Body of pancreas (tissue), 4 donors: ENCODE measurements around the gene COQ10A. TPM values are rescaled to one million over a fixed set of nuclear protein-coding genes. Genes with fewer than 3 reads are reported as not detected.
A peak's percentile ranks its signal among the peaks of the same experiment; 100 is the strongest.
"Not testable (repeated sequence)": the region's sequence is repeated elsewhere in the genome, so short reads cannot be mapped to it uniquely, and the experiment has no call there.

Experiments
- ATAC-seq: fragments of 150-250 bp; one replicate; pipeline ENCODE4 v1.9.1; 2016
- DNase-seq, 4 donors: peaks; one replicate each; pipeline ENCODE4 v3.0.0-alpha.2; 2019
- H3K27ac ChIP-seq, 4 donors: fragments of 200-600 bp; sonication (generic); 1 replicate in 3 of 4; 2 replicates in 1 of 4; pipeline versions ENCODE4 v1.5.1 to v1.6.1; 2016 to 2019; ENCODE audit warnings: mild to moderate bottlenecking in 1 of 4, mixed read lengths in 1 of 4, moderate library complexity in 1 of 4
- H3K27me3 ChIP-seq, 2 donors: fragments of 200-600 bp; sonication (generic); one replicate each; pipeline ENCODE4 v1.6.0; 2016; ENCODE audit warnings: mild to moderate bottlenecking in 1 of 2
- H3K36me3 ChIP-seq, 2 donors: fragments of 200-600 bp; sonication (generic); replicated peaks in 1 of 2; 2 replicates each; pipeline ENCODE4 v1.5.1; 2016; ENCODE audit warnings: low read depth in 2 of 2; ENCODE audit not compliant: insufficient read depth in 1 of 2
- H3K4me1 ChIP-seq: fragments of 200-600 bp; sonication (generic); one replicate; pipeline ENCODE4 v1.6.0; 2016
- H3K4me3 ChIP-seq, 2 donors: fragments of 200-600 bp; sonication (generic); 1 replicate in 1 of 2; 2 replicates in 1 of 2; pipeline ENCODE4 v1.5.1; 2016 to 2019
- H3K9me3 ChIP-seq, 3 donors: fragments of 200-600 bp; sonication (generic); 1 replicate in 2 of 3; 2 replicates in 1 of 3; pipeline ENCODE4 v1.5.1; 2016
- POLR2A ChIP-seq, 3 donors: fragments of 450-650 bp; IDR thresholded peaks; one replicate each; pipeline ENCODE4 v1.6.1; 2016; ENCODE audit warnings: antibody characterized with exemption in 3 of 3, mild to moderate bottlenecking in 2 of 3
- WGBS, 2 donors: methylation state at CpG; one replicate each; pipeline ENCODE4 v1.1.5; 2017; 5-methylcytosine and 5-hydroxymethylcytosine counted together
- intact Hi-C: fragments of 100-400 bp; cut with DNase I; formaldehyde crosslinking; loops from one replicate; pipeline ENCODE4 v1.15.1; 2023
- total RNA-seq, 2 donors: library from RNA; depleted of rRNA; stranded (reverse); fragments of >200 nt; gene quantifications; one replicate each; pipeline ENCODE4 v1.1.0, GENCODE V29; 2016
- TF ChIP-seq, protein P1 (sequence below), 7 experiments: fragments of 450-650 bp in 4 of 7; fragments of 200-600 bp in 3 of 7; sonication (generic) in 3 of 7; IDR thresholded peaks; one replicate each; pipeline ENCODE4 v1.5.1; 2016 to 2019; ENCODE audit warnings: antibody characterized with exemption in 7 of 7

The COQ10A gene
- total RNA-seq, 2 donors from 2014 or later: 28.0 to 34.9 TPM

GRCh38 chr12:56261503-56262232, 5.1 kb upstream of the COQ10A start:
- Histone ChIP-seq H3K4me3 (no peak overlapping the region), H3K4me1 (peaks cover 19% of the 10 kb centered on the region), H3K36me3 (no peaks in the 10 kb centered on the region), H3K27ac (no peak overlapping the region), H3K9me3 (no peaks in the 10 kb centered on the region), H3K27me3 (no peaks in the 10 kb centered on the region)
- ATAC-seq (no peak), DNase-seq (no peak)
- intact Hi-C loops: no loop called here
- WGBS, 2 donors: 82 to 83% methylated on average over 5 of the region's 5 CpGs
- TF ChIP-seq, protein P1, sequence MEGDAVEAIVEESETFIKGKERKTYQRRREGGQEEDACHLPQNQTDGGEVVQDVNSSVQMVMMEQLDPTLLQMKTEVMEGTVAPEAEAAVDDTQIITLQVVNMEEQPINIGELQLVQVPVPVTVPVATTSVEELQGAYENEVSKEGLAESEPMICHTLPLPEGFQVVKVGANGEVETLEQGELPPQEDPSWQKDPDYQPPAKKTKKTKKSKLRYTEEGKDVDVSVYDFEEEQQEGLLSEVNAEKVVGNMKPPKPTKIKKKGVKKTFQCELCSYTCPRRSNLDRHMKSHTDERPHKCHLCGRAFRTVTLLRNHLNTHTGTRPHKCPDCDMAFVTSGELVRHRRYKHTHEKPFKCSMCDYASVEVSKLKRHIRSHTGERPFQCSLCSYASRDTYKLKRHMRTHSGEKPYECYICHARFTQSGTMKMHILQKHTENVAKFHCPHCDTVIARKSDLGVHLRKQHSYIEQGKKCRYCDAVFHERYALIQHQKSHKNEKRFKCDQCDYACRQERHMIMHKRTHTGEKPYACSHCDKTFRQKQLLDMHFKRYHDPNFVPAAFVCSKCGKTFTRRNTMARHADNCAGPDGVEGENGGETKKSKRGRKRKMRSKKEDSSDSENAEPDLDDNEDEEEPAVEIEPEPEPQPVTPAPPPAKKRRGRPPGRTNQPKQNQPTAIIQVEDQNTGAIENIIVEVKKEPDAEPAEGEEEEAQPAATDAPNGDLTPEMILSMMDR (IDR thresholded peaks at IDR 0.05): no peak
- no peak for TF ChIP-seq POLR2A (IDR thresholded peaks at IDR 0.05)

DNA sequence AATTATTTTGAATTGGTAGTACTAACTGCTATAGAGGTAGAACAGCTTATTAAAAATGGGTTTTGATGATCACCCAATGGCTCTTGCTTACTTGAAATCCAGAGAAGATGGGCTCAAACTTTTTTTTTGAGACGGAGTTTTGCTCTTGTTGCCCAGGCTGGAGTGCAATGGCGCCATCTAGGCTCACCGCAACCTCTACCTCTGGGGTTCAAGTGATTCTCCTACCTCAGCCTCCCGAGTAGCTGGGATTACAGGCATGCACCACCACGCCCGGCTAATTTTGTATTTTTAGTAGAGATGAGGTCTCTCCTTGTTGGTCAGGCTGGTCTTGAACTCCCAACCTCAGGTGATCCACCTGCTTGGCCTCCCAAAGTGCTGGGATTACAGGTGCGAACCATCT, 3.8 kb upstream of the COQ10A start:
- H3K36me3 ChIP-seq, H3K27ac ChIP-seq, intact Hi-C loops, H3K9me3 ChIP-seq, H3K4me3 ChIP-seq, DNase-seq, ATAC-seq, H3K27me3 ChIP-seq: not testable (repeated sequence)
- H3K4me1 ChIP-seq: peaks cover 16% of the 10 kb centered on the region
- WGBS, 2 donors: 86 to 93% methylated on average over 7 of the region's 7 CpGs

DNA sequence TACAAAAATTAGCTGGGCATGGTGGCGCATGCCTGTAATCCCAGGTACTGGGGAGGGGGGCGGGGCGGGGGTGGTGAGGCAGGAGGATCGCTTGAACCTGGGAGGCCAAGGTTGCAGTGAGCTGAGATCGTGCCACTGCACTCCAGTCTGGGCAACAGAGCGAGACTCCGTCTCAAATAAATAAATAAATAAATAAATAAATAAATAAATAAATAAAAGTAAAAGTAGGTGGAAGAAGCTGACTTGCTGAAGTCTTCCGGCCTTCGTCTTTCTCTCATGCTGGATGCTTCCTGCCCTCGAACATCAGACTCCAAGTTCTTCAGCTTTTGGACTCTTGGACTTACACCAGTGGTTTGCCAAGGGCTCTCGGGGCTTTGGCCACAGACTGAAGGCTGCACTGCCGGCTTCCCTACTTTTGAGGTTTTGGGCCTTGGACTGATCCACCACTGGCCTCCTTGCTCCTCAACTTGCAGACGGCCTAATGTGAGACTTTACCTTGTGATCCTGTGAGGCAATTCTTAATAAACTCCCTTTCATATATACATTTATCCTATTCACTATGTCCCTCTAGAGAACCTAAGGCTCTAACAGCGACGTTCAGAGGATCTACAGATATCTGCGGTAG, 562 bp upstream of the COQ10A start:
- Histone ChIP-seq H3K27ac (peak overlapping the region; percentile 92 to 100 (median 98)), H3K4me1 (peaks cover 15% of the 10 kb centered on the region), H3K4me3 (peak overlapping the region; percentile 30 to 36)
- WGBS, 2 donors: 46 to 47% methylated on average over 16 of the region's 16 CpGs
- H3K9me3 ChIP-seq, H3K27me3 ChIP-seq, ATAC-seq, intact Hi-C loops, DNase-seq, H3K36me3 ChIP-seq: not testable (repeated sequence)

DNA sequence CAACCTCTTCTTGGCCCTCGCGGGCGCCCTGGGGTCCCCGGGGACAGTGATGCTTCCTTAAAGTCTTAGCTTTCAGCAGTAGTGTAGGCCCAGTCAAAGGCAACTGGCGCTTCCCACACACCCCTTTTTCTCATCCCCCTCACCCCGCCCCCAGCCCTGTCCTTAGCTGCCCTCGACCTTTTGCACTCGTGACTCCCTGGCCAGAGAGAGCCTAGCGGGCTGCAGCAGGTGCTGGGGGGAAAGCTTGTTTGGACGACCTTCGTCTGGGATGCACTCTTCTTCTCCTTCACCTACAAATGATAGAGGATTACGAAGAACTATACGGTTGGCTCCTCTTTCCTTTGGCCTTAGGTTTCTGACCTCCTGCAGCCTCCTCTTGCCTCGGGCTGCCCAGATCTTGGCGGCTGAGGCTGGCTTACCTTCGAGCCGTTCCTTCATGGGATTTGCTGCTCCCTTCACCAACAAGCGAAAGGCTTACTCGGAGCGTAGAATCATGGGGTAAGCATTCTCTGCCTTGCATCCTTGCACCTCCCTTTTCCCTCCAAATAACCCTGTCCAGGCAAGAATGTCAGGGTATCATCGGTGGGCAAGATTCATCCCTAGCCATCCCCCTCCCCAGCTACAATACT, 815 bp downstream of the COQ10A start:
- H3K4me1 ChIP-seq: peaks cover 15% of the 10 kb centered on the region
- peak; percentile 20 for ATAC-seq
- H3K27me3 ChIP-seq: no peaks in the 10 kb centered on the region
- peaks cover 0 to 3% of the 10 kb centered on the region in 2 donors for H3K36me3 ChIP-seq
- no peaks in the 10 kb centered on the region for H3K9me3 ChIP-seq
- DNase-seq: peak; percentile 29 to 45 (median 34)
- TF ChIP-seq, protein P1 (IDR thresholded peaks at IDR 0.05): no peak
- no peak for TF ChIP-seq POLR2A (IDR thresholded peaks at IDR 0.05)
- H3K27ac ChIP-seq: peak overlapping the region; percentile 92 to 100 (median 98)
- peak overlapping the region; percentile 30 to 36 for H3K4me3 ChIP-seq
- intact Hi-C loops: no loop called here
- 13 to 16% methylated on average over 14 to 21 of the region's 21 CpGs for WGBS, 2 donors

DNA sequence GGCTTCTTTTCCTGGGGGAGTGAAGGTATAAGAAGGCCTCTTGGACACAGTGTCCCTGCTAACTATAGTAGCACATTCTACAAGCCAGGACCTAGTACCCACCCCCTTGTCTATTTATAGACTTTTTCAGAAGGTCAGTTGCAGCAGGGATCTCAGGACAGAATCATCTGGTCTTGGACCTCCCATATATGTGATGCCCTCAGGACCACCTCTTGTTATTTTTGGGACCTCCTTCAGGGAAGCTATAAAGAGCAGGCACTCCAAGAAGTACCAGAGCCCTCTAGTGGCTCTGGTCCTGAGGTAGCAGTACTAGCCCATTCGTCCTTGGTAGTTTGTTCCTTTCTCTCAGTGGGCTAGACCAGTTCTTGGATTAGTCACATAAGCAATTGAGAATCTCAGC, 4.3 kb downstream of the COQ10A start:
- no peak for TF ChIP-seq POLR2A (IDR thresholded peaks at IDR 0.05)
- TF ChIP-seq, protein P1 (IDR thresholded peaks at IDR 0.05): peak in 3 of 7 experiments; percentile 21 to 31 (median 29)
- H3K27ac ChIP-seq: no peak overlapping the region
- intact Hi-C loops: loop anchor here (10.0 kb wide), 1 partner anchor 56 kb away; no protein-coding TSS in a partner anchor
- no peak for ATAC-seq
- DNase-seq: peak in 1 of 4 donors; percentile 13
- peaks cover 0 to 20% of the 10 kb centered on the region in 2 donors for H3K36me3 ChIP-seq
- WGBS, 2 donors: 14 to 17% methylated on average over 1 of the region's 1 CpG
- no peaks in the 10 kb centered on the region for H3K27me3 ChIP-seq
- H3K4me3 ChIP-seq: no peak overlapping the region
- peaks cover 15% of the 10 kb centered on the region for H3K4me1 ChIP-seq
- no peaks in the 10 kb centered on the region for H3K9me3 ChIP-seq

- not testable (repeated sequence) for H3K4me1 ChIP-seq, H3K27ac ChIP-seq, ATAC-seq, DNase-seq, H3K4me3 ChIP-seq, H3K9me3 ChIP-seq, H3K27me3 ChIP-seq
- 74 to 81% methylated on average over 2 of the region's 2 CpGs for WGBS, 2 donors
- intact Hi-C loops: loop anchor here (10.0 kb wide), 1 partner anchor 58 kb away; no protein-coding TSS in a partner anchor
- peaks cover 0 to 23% of the 10 kb centered on the region in 2 donors for H3K36me3 ChIP-seq
These were observed 5.7 kb downstream of the COQ10A start for GRCh38 chr12:56272468-56272867.
